Activated naive CD8-positive, alpha-beta T cell (primary cell): ENCODE results near the gene SYK.

Experiments
- H3K27ac Mint-ChIP-seq: one replicate; pipeline ENCODE4 v1.8.0; 2021; ENCODE audit warnings: mixed read lengths
- H3K27me3 Mint-ChIP-seq: one replicate; pipeline ENCODE4 v1.8.0; 2021; ENCODE audit warnings: mixed read lengths
- H3K36me3 Mint-ChIP-seq: one replicate; pipeline ENCODE4 v1.8.0; 2021; ENCODE audit warnings: mixed read lengths
- H3K4me1 Mint-ChIP-seq: one replicate; pipeline ENCODE4 v1.8.0; 2021; ENCODE audit warnings: low read depth, mixed read lengths
- H3K4me3 Mint-ChIP-seq: one replicate; pipeline ENCODE4 v1.8.0; 2021; ENCODE audit warnings: mild to moderate bottlenecking, mixed read lengths
- H3K9me3 Mint-ChIP-seq: one replicate; pipeline ENCODE4 v1.8.0; 2021; ENCODE audit warnings: low read depth, mixed read lengths

SYK gene

DNA sequence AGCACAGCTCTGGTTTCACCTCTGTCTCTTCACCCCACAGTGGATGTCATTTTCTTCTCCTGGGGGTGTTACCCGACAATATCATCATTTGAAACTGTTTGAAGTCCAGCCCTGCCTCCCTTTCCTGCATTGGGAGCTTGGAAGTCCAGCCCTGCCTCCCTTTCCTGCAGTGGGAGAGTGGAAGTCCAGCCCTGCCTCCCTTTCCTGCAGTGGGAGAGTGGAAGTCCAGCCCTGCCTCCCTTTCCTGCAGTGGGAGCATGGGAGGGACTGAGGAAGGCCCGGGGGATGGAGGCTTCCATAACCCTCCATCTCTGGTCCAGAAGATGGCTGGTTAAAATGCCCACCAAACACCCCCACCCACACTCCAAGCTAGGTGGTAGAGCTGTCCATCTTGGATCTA is 59.8 kb downstream of the SYK start:
- Mint-ChIP-seq H3K36me3 (no peaks in the 10 kb centered on the region), H3K4me1 (peaks cover 20% of the 10 kb centered on the region), H3K27me3 (no peaks in the 10 kb centered on the region), H3K4me3 (no peak overlapping the region), H3K9me3 (no peaks in the 10 kb centered on the region), H3K27ac (no peak overlapping the region)

DNA sequence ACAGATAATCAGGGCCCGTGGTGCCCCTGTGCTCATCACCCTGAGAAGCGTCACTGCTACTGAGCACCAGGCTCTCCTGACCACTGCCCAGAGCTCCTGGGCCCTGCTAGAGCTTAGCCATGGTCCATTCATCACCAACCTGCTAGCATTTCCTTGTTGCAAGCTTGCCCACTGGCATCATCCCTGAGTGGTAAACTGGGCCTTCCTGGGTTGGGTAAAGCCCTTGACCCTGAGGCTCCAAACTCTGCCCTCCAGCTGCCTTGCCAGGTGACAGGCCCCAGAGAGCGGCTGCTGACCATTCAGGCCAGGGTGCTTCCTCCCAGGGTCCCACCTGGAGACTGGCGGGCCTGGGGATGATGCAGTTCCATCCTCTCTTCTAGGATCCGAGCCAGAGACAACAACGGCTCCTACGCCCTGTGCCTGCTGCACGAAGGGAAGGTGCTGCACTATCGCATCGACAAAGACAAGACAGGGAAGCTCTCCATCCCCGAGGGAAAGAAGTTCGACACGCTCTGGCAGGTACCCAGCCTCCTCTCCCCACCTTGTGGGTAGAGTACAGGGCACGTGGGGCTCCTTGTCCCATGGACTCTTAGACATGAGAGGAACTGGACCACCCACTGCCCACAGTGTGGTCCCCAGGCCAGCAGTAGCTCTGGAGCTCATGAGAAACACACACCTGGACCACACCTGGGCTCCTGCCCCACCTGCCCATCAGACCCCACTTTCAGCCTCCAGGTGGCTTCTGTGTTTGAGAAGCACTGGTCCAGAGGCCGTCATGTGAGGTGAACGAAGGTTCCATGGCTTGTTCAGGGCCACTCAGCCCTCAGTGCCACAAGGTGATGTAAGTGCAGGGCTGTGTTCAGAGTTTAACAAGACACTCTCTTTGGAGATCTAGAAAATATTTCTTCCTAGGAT is 60.5 kb downstream of the SYK start:
- Mint-ChIP-seq H3K4me1 (peaks cover 18% of the 10 kb centered on the region), H3K36me3 (no peaks in the 10 kb centered on the region), H3K27ac (no peak overlapping the region), H3K9me3 (no peaks in the 10 kb centered on the region), H3K27me3 (no peaks in the 10 kb centered on the region), H3K4me3 (no peak overlapping the region)

DNA sequence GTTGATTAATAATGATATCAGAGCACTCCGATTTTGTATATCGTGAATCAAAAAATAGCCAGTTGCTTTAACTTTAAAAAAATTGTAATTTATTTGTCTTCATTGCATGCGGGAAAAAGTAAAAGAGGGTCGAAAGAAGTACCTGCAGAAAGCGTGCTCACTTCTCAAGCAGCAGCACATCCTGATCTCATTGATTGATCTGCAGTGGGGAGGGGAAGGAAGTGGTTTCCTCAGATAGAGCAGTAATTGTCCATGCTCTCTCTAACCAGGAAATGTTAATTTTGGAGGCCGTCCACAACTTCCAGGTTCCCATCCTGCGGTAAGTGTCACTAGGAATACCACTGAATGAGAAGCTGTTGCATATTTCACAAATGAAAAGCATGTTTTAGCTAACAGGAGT is 63.2 kb downstream of the SYK start:
- Mint-ChIP-seq H3K4me3 (no peak overlapping the region), H3K4me1 (peaks cover 12% of the 10 kb centered on the region), H3K27ac (no peak overlapping the region), H3K27me3 (no peaks in the 10 kb centered on the region), H3K36me3 (no peaks in the 10 kb centered on the region), H3K9me3 (no peaks in the 10 kb centered on the region)

DNA sequence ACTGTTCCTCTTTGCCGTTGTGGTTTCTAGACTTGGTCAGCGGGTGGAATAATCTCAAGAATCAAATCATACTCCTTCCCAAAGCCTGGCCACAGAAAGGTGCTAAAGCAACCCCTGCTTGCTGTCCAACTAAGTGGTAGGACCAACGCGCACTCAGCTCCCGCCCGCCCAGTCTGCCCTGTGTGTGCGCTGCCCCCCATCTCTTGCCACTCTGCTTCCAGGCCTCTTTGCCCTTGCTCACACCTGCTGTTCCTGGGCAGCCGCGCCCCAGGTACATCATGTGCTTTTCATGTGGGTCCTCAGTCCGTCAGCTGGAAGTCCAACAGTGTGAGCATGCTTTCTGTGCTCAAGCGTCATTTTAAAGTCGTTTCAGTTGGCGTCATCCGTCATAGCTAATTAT is 65.5 kb downstream of the SYK start:
- H3K4me3 Mint-ChIP-seq, result no peak overlapping the region
- peaks cover 12% of the 10 kb centered on the region for H3K4me1 Mint-ChIP-seq
- no peak overlapping the region for H3K27ac Mint-ChIP-seq
- no peaks in the 10 kb centered on the region for H3K9me3 Mint-ChIP-seq
- no peaks in the 10 kb centered on the region for H3K36me3 Mint-ChIP-seq
- peaks cover 2% of the 10 kb centered on the region for H3K27me3 Mint-ChIP-seq

DNA sequence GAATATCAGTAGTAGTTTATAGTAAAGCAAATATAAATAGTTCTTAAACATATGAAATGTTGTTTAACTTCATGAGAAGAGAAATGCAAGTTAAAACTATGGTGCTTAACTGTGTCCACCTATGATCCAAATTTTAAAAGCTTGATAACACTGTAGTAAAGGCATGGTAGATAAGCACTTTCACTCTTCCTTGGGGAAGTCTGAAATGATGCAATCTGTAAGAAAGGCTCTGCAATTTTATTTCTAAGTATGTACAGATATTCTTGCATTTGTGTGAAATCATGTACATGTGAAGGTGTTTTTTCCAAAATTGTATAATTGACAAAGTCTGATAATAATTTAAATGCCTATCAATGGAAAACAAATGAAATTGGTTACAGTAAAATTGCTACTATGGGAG is 66.9 kb downstream of the SYK start:
- H3K27ac Mint-ChIP-seq, result no peak overlapping the region
- peaks cover 12% of the 10 kb centered on the region for H3K4me1 Mint-ChIP-seq
- H3K4me3 Mint-ChIP-seq, result no peak overlapping the region
- H3K36me3 Mint-ChIP-seq, result no peaks in the 10 kb centered on the region
- peaks cover 5% of the 10 kb centered on the region for H3K27me3 Mint-ChIP-seq
- H3K9me3 Mint-ChIP-seq, result no peaks in the 10 kb centered on the region

DNA sequence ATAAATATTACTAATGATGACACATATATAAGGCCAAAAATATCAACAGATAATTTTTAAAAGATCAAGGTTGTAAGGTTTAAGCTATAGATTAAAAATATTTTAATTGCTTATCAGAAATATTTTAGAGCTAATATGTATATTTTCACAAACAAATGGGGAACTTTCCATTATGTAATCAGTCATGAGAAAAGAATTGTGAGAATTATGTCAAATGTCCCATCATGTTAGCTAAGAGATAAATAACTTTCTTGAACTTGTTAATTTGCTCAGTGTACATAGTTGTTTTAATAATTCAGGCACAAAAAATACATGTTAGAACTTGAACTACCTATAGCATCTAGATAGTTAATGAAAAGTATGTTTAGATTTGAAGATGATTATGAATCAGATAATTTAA is 67.7 kb downstream of the SYK start:
- Mint-ChIP-seq H3K27ac (no peak overlapping the region), H3K4me1 (peaks cover 11% of the 10 kb centered on the region), H3K27me3 (peaks cover 5% of the 10 kb centered on the region), H3K36me3 (no peaks in the 10 kb centered on the region), H3K4me3 (no peak overlapping the region), H3K9me3 (no peaks in the 10 kb centered on the region)

DNA sequence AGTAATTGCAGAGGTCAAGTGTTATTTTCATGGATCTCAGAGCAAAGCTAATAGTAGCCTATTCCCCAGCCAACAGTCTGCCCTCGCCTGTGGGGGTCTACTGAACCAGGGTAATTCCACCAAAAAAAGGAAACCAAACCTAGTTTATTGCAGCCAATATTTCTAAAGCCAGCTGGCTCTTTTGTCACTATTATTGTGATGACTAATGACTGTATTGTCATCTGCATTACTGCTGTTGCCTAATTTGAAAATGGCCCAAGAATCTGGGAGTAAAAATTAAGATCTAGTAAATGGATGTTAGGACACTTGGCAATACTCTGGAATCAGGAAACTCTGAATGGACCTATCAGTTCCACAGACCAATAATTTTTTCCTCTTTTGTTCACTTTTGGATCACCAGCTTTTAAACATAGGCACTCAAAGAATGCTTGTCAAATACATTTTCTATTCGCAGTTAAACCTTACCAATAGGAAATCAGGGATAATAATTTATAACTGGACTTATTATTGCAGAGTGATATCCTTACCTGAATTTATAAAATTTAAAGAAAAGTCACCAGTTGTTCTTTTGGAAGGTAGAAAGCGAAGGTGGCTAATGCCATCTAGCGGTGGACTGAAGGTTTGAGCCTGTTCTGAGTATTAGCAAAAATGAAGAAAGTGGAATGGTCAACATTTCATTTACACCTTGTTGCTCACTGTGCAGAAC is 69.2 kb downstream of the SYK start:
- no peak overlapping the region for H3K4me3 Mint-ChIP-seq

DNA sequence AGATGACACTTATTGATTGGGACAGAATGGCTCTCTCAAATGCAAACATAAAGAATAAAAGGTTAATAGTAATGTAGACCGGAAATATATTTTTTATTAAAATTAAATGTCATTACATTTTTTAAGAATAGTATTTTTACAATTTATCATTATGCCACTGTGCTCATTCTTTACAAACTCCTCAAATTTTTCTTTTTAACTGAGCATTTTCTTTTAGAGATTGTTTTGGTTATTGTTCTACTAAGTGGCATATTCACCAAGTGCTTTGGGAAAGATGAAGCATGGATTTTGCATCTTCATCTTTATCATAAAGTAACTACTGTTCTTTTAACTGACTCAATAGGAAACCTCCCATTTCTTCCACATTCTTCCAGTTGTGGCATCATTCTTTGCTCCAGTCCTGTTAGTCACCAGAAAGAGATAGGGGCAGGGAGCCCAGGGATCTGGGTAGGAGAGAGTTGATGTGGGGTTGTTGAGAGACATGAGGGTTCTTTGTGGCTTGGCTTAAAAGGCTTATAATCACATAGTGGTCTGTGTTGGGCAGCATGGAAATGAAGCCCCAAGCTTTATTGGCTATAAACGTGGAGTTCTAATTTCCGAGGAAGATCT is 69.8 kb downstream of the SYK start:
- no peaks in the 10 kb centered on the region for H3K9me3 Mint-ChIP-seq
- no peak overlapping the region for H3K27ac Mint-ChIP-seq
- H3K27me3 Mint-ChIP-seq, result peaks cover 5% of the 10 kb centered on the region
- H3K4me1 Mint-ChIP-seq, result no peaks in the 10 kb centered on the region
- H3K4me3 Mint-ChIP-seq, result no peak overlapping the region
- H3K36me3 Mint-ChIP-seq, result no peaks in the 10 kb centered on the region

More for the DNA sequence above, 69.2 kb downstream of the SYK start:
- peaks cover 5% of the 10 kb centered on the region for H3K27me3 Mint-ChIP-seq
- no peaks in the 10 kb centered on the region for H3K9me3 Mint-ChIP-seq
- H3K36me3 Mint-ChIP-seq, result no peaks in the 10 kb centered on the region
- H3K4me1 Mint-ChIP-seq, result no peaks in the 10 kb centered on the region
- H3K27ac Mint-ChIP-seq, result no peak overlapping the region

DNA sequence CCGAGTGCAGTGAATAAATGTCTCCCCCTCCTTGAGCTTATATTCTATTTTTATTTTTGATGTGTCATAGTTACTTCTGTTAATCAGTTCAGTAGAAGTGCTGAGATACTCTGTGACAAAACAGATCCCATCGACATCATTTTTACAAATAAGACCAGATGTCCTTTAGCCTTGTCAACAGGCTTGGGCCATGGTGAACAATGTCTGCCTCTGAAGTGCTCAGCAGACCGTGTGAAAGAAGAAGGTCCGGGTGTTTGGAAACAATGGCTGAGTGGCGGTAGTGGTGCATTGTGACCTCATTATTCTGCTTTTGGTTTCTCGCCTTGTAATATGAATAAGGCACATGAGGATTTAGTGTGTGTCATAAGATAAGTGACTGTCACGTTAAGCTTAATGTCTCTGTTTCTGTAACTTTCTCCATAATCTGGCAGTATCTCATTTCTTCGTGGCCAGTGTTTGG is 71.2 kb downstream of the SYK start:
- Mint-ChIP-seq H3K27ac (no peak overlapping the region), H3K4me3 (no peak overlapping the region), H3K36me3 (no peaks in the 10 kb centered on the region), H3K27me3 (peaks cover 5% of the 10 kb centered on the region), H3K4me1 (no peaks in the 10 kb centered on the region), H3K9me3 (no peaks in the 10 kb centered on the region)

DNA sequence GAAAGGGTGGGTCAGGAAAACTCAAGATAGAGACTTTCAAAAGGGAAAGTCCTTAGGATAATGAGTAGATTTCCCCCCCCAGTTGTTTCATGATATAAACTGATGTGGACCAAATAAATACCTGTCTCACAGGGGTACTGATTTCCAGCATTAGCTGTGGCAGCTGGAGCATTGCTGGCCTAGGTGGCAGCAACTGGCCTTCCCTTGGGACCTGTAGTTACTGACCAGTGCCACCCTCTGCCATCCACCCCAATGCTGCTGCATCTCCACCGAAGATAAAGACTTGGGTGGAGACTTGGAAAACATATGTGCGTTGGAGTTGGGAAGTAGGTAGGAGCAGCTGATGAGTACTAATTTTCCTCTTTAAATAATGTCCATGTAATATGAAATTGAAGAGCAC is 71.8 kb downstream of the SYK start:
- Mint-ChIP-seq H3K4me1 (no peaks in the 10 kb centered on the region), H3K9me3 (no peaks in the 10 kb centered on the region), H3K36me3 (no peaks in the 10 kb centered on the region), H3K4me3 (no peak overlapping the region), H3K27me3 (peaks cover 5% of the 10 kb centered on the region), H3K27ac (no peak overlapping the region)

DNA sequence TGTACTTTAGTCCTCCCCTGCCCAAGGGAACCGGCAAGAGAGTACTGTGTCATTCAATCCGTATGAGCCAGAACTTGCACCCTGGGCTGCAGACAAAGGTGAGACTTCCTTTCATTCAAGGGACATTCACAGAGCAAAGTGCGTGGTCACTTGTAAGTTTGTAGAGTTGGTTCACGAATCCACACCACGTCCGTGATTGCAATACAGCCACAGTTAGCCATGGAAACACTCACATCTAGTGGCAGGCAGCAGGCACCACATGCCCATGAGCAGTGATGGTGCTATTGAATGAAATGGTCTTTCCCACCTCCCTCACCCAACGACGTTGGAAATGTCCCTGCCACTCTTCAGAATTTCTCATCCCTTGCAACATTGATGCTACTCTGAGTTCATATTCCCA is 72.6 kb downstream of the SYK start:
- H3K4me1 Mint-ChIP-seq, result no peaks in the 10 kb centered on the region
- peaks cover 5% of the 10 kb centered on the region for H3K27me3 Mint-ChIP-seq
- H3K27ac Mint-ChIP-seq, result no peak overlapping the region
- H3K4me3 Mint-ChIP-seq, result no peak overlapping the region
- H3K36me3 Mint-ChIP-seq, result no peaks in the 10 kb centered on the region
- H3K9me3 Mint-ChIP-seq, result no peaks in the 10 kb centered on the region

DNA sequence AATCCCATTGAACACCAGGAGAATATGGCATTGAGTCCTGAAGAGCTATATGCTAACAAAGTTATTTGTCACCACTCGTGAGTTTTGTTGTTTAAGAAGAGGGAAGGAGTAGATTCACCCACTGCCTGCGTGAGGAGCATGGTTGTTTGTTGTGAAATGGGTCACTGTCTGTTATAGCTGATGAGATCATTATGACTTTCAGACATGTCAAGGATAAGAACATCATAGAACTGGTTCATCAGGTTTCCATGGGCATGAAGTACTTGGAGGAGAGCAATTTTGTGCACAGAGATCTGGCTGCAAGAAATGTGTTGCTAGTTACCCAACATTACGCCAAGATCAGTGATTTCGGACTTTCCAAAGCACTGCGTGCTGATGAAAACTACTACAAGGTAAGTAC is 76.9 kb downstream of the SYK start:
- Mint-ChIP-seq H3K36me3 (no peaks in the 10 kb centered on the region), H3K4me1 (no peaks in the 10 kb centered on the region), H3K27ac (no peak overlapping the region), H3K27me3 (no peaks in the 10 kb centered on the region), H3K9me3 (no peaks in the 10 kb centered on the region), H3K4me3 (no peak overlapping the region)

DNA sequence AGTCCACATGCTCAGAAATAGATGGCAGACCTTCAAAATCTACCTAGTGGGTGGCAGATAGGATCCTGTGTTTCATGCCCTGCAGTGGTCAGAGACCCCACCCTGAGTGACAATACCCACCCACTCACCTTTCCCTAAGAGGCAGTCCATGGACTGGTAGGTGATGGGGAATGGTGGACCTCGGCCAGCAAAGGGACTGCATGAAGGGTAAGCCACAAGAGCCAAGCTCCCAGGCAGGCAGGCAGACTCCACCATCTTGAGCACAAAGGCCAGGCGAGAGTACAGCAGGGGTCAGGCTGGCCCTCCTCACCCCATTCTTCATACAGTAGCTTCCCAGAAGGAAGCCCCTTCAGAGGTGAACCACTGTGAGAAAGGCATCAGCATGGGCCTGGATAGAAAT is 78.4 kb downstream of the SYK start:
- no peak overlapping the region for H3K4me3 Mint-ChIP-seq
- no peaks in the 10 kb centered on the region for H3K36me3 Mint-ChIP-seq
- H3K27me3 Mint-ChIP-seq, result no peaks in the 10 kb centered on the region
- H3K9me3 Mint-ChIP-seq, result peaks cover 2% of the 10 kb centered on the region
- no peaks in the 10 kb centered on the region for H3K4me1 Mint-ChIP-seq
- no peak overlapping the region for H3K27ac Mint-ChIP-seq

DNA sequence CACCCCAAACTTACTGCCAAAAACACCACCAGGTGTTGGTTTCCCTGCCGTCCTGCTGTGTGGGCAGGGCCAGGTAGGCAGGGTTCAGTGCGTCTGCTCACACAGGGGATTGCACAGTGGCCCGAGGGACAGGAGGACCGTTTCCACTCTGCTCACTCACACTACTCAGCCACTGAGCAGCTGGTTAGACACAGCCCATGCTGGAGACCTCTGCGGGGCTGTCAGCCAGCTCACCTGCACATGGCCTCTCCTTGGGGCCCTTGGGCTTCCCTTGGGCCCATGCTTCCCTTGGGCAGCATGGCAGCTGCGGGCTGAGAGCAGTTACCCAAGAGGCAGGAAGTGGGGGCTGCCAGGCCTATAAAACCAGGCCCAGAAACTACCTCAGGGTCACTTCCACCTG is 79.0 kb downstream of the SYK start:
- no peak overlapping the region for H3K27ac Mint-ChIP-seq
- H3K9me3 Mint-ChIP-seq, result peaks cover 8% of the 10 kb centered on the region
- H3K4me1 Mint-ChIP-seq, result no peaks in the 10 kb centered on the region
- H3K4me3 Mint-ChIP-seq, result no peak overlapping the region
- H3K27me3 Mint-ChIP-seq, result no peaks in the 10 kb centered on the region
- H3K36me3 Mint-ChIP-seq, result peaks cover 3% of the 10 kb centered on the region

DNA sequence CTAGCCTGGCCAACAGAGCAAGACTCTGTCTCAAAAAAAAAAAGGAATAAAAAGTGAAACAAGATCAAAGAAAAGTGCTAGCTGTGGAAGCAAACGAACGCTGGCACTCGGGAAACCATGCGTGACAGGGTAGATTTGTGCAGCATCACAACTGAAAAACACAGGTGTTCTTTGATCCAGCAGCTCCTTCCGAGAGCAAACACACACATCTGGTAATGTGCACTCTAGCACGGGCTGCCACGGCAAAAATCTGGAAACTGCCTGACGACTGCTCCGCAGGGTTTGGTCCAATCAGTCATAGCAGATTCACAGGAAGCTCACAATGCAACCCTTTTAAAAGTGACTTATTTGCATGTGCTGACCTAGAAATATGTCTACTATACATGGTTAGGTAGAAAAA is 80.0 kb downstream of the SYK start:
- H3K27ac Mint-ChIP-seq, result no peak overlapping the region
- no peak overlapping the region for H3K4me3 Mint-ChIP-seq

More for the DNA sequence above, 80.0 kb downstream of the SYK start:
- peaks cover 3% of the 10 kb centered on the region for H3K36me3 Mint-ChIP-seq
- H3K9me3 Mint-ChIP-seq, result peaks cover 12% of the 10 kb centered on the region
- H3K27me3 Mint-ChIP-seq, result no peaks in the 10 kb centered on the region
- H3K4me1 Mint-ChIP-seq, result no peaks in the 10 kb centered on the region
